HL-60 (cell line): ENCODE data around the gene PLEKHA5.

Experiments
- DNase-seq, 2 experiments: peaks; one replicate each; pipeline ENCODE4 v3.0.0-alpha.2; 2010 to 2020; ENCODE audit warnings: low read depth in 1 of 2, low spot score in 1 of 2
- H3K27ac ChIP-seq: fragments of 250-450 bp; sonication (Bioruptor Pico); replicated peaks from 2 replicates; pipeline ENCODE4 v1.5.1; 2020; ENCODE audit warnings: mild to moderate bottlenecking, moderate library complexity
- H3K27me3 ChIP-seq: fragments of 250-450 bp; sonication (Bioruptor Pico); 2 replicates; pipeline ENCODE4 v1.5.1; 2021; ENCODE audit warnings: mild to moderate bottlenecking, moderate library complexity; ENCODE audit not compliant: insufficient read depth, poor library complexity, severe bottlenecking
- H3K4me3 ChIP-seq: replicated peaks from 2 replicates; pipeline ENCODE4 v1.5.1; 2011; ENCODE audit warnings: mild to moderate bottlenecking, control low read depth, low read length; ENCODE audit not compliant: insufficient read depth
- CTCF ChIP-seq: IDR thresholded peaks from one replicate; pipeline ENCODE4 v1.5.1; 2011; ENCODE audit warnings: low read length, control low read depth, inconsistent platforms; ENCODE audit not compliant: insufficient read depth
- GABPA ChIP-seq: IDR thresholded peaks from 2 replicates; pipeline ENCODE4 v1.6.1; 2012; ENCODE audit warnings: low read depth
- POLR2AphosphoS5 ChIP-seq: IDR thresholded peaks from 2 replicates; pipeline ENCODE4 v1.6.1; 2012; ENCODE audit warnings: low read depth
- SPI1 ChIP-seq: IDR thresholded peaks from 2 replicates; pipeline ENCODE4 v1.6.1; 2012; ENCODE audit warnings: low read depth, mild to moderate bottlenecking, borderline replicate concordance
- TF ChIP-seq, protein P1 (sequence below): IDR thresholded peaks from 2 replicates; pipeline ENCODE4 v1.6.1; 2012; ENCODE audit warnings: low read depth; ENCODE audit not compliant: insufficient replicate concordance

PLEKHA5 gene

GRCh38 chr12:19138551-19138950 is 9.0 kb downstream of the PLEKHA5 start:
- TF ChIP-seq POLR2AphosphoS5 (no peak), SPI1 (no peak), GABPA (no peak), CTCF (no peak)
- TF ChIP-seq, protein P1, sequence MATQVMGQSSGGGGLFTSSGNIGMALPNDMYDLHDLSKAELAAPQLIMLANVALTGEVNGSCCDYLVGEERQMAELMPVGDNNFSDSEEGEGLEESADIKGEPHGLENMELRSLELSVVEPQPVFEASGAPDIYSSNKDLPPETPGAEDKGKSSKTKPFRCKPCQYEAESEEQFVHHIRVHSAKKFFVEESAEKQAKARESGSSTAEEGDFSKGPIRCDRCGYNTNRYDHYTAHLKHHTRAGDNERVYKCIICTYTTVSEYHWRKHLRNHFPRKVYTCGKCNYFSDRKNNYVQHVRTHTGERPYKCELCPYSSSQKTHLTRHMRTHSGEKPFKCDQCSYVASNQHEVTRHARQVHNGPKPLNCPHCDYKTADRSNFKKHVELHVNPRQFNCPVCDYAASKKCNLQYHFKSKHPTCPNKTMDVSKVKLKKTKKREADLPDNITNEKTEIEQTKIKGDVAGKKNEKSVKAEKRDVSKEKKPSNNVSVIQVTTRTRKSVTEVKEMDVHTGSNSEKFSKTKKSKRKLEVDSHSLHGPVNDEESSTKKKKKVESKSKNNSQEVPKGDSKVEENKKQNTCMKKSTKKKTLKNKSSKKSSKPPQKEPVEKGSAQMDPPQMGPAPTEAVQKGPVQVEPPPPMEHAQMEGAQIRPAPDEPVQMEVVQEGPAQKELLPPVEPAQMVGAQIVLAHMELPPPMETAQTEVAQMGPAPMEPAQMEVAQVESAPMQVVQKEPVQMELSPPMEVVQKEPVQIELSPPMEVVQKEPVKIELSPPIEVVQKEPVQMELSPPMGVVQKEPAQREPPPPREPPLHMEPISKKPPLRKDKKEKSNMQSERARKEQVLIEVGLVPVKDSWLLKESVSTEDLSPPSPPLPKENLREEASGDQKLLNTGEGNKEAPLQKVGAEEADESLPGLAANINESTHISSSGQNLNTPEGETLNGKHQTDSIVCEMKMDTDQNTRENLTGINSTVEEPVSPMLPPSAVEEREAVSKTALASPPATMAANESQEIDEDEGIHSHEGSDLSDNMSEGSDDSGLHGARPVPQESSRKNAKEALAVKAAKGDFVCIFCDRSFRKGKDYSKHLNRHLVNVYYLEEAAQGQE, result no peak
- Histone ChIP-seq H3K27ac (no peak overlapping the region), H3K4me3 (no peak overlapping the region), H3K27me3 (peaks cover 9% of the 10 kb centered on the region)
- no peak for DNase-seq

- Histone ChIP-seq H3K4me3 (no peak overlapping the region), H3K27ac (no peak overlapping the region), H3K27me3 (peaks cover 7% of the 10 kb centered on the region)
- DNase-seq, result no peak
- TF ChIP-seq CTCF (no peak), POLR2AphosphoS5 (no peak), SPI1 (no peak), GABPA (no peak)
- TF ChIP-seq, protein P1, result no peak
Observed at GRCh38 chr12:19138956-19139355, 9.4 kb downstream of the PLEKHA5 start.

DNA sequence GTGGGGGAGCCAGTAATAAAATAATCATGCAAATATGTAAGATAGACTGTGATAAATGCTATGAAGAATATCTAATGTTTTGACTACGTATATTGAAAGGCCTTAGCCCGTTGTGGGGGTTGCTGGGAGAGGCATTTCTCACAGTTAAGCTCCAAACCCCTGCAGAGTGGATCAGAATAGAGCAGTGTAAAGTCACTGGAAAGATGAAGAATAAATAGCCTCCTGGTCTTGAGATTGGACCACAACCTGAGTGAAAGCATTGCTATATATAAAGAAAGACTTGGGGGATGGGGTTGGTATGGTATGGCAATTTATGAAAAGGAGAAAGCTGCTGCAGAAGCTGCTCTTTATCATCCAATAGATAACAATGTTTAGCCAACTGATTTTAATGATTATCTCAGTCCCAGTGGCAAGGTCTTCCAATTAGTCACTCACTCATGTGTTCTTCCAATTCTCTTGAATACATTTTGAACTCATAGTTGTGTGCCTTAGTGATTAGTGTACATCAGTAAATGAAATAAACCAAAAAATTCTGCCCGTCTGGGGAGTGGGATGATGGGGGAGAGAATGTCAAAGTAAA is 10.2 kb downstream of the PLEKHA5 start:
- no peak for DNase-seq
- H3K27me3 ChIP-seq, result peaks cover 2% of the 10 kb centered on the region
- no peak overlapping the region for H3K27ac ChIP-seq
- H3K4me3 ChIP-seq, result no peak overlapping the region
- TF ChIP-seq, protein P1, result no peak
- TF ChIP-seq GABPA, result no peak
- no peak for TF ChIP-seq SPI1
- TF ChIP-seq POLR2AphosphoS5, result no peak
- TF ChIP-seq CTCF, result no peak
